Stimulated activated CD8-positive, alpha-beta memory T cell treated with anti-CD3 and anti-CD28 coated beads, Interleukin-15, amount 100 ng/mL, for 4 hours (primary cell): ENCODE data around the gene RASGRF2.
"Not testable (repeated sequence)": the region's sequence is repeated elsewhere in the genome, so short reads cannot be mapped to it uniquely, and the experiment has no call there.

ENCODE experiments used
- DNase-seq, 2 donors: peaks; one replicate each; pipeline ENCODE4 v3.0.0-alpha.2; 2020; ENCODE audit warnings: low read depth in 2 of 2

The RASGRF2 gene

GRCh38 chr5:81021486-81021885, 61.3 kb downstream of the RASGRF2 start:
- no peak for DNase-seq

GRCh38 chr5:81021951-81022687, 62.0 kb downstream of the RASGRF2 start:
- DNase-seq = no peak

- no peak for DNase-seq
Observed at GRCh38 chr5:81022688-81023084, 62.5 kb downstream of the RASGRF2 start.

DNA sequence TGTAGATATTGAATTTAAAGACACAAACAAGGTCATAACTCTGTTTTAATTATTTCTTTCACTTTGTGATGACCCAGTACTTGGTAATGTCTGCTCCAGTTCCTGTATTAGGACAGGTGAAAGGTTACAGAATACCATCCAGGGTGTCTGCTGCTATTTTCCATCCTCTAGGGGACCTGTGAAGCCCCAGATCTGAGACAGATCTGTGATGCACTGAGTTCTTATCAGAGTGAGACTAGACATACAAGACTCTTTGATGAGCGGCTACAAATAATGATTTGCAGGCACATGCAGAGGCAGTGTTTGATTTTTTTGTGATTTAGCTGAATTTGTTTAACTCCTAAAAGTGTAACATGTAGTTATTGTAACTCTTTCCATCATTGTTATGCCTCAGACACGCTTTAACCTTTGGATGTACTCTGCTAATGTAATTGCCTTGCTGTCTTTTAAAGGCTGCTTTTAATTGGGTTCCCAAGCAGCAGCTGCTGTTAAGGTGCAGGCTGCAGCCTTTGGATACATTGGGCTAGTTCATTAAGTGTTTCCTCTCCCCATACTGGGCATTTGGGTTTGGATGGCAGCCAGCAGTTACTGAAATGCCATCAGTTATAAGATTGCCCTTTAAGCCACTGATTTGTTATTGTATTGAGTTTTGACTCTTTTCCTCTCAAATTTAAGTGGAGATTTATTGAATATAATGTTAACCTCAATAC, 63.3 kb downstream of the RASGRF2 start:
- DNase-seq = no peak

DNA sequence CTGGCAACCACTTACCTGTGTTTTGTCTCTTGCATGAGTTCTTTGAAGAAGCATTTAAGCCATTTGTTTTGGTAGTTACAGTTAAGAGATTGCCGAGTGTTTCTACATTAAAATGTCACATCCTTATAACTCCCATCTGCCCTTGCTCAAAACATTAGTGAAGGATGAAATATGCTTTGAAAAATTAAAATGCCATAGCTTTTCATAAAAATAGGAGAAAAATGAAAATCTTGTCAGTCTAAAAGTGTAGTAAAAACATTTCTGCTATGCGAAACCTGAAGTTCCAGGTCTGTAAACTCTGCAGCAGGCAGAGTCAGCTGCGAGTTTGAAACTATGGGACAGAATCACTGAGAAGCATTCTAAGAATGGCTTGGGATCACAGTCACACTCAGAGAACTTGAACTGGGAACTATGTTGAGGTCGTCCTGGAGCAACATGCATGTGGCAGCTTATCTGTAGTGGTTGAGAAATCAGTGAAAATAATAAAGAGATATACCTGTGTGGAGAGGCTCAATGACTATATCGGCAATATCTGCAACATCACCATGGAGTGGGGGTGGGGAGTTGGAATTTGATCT, 67.4 kb downstream of the RASGRF2 start:
- DNase-seq = no peak

GRCh38 chr5:81028888-81029287, 68.7 kb downstream of the RASGRF2 start:
- DNase-seq = not testable (repeated sequence)

GRCh38 chr5:81029736-81030135, 69.6 kb downstream of the RASGRF2 start:
- DNase-seq = not testable (repeated sequence)

DNA sequence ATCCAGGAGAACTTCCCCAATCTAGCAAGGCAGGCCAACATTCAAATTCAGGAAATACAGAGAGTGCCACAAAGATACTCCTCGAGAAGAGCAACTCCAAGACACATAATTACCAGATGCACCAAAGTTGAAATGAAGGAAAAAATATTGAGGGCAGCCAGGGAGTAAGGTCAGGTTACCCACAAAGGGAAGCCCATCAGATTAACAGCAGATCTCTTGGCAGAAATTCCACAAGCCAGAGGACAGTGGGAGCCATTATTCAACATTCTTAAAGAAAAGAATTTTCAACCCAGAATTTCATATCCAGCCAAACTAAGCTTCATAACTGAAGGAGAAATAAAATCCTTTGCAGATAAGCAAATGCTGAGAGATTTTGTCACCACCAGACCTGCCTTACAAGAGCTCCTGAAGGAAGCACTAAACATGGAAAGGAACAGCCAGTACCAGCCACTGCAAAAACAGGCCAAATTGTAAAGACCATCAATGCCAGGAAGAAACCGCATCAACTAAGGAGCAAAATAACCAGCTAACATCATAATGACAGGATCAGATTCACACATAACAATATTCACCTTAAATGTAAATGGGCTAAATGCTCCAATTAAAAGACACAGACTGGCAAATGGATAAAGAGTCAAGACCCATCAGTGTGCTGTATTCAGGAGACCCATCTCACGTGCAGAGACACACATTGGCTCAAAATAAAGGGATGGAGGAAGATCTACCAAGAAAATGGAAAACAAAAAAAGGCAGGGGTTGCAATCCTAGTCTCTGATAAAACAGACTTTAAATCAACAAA, 70.3 kb downstream of the RASGRF2 start:
- not testable (repeated sequence) for DNase-seq

- no peak for DNase-seq
Observed at GRCh38 chr5:81035522-81035921, 75.4 kb downstream of the RASGRF2 start.

DNA sequence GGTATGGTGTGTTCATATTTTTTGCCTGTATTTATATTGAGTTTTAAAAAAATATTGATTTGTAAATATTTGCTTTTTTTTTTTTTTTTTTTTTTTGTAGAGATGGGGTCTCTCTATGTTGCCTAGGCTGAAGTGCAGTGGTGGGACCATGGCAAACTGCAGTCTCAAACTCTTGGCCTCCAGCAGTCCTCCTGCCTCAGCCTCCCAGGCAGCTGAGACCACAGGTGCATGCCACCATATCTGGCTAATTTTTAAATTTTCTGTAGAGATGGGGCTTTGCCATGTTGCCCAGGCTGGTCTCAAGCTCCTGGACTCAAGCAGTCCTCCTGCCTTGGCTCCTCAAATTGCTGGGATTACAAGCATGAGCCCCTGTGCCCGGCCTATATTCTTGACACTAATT, 78.3 kb downstream of the RASGRF2 start:
- no peak for DNase-seq

DNA sequence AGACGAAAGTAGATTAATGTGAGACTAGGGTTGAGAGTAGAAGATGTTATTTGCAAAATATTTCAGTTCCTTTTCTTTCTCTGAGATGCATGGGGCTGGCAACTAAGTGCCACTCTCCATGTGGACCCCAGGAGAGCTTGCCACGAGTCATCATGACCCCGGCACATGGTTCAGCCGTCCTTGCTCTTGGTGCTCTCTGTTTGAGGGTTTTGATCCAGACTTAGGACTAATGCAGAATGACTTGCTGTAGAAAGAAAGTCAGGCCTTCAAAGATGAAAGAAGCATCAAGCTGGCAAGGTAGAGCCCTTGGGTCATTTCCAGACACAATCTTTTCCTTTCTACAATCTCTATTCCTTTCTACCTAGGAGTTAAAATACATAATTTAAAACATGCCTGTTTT, 84.7 kb downstream of the RASGRF2 start:
- DNase-seq = no peak

GRCh38 chr5:81045389-81045807, 85.2 kb downstream of the RASGRF2 start:
- DNase-seq = no peak

DNA sequence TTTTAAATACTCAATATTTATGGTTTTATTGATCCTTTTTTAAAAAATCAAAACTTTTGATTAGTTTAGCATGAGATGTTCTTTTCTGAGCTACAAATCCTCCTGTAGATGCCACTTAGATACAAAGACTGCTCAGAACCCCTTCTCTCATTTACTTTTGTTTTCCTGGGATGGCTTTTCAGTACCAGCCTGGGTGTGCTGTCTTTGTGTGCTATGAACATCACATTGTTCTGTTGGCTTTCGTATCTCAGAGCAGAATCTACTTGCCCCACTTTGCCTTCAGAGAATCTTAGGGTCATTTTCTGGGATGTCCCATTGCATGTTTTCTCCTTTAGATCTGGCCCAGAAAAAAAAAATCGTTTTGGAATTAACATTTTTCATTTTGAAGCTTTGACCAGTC, 85.9 kb downstream of the RASGRF2 start:
- DNase-seq = no peak

DNA sequence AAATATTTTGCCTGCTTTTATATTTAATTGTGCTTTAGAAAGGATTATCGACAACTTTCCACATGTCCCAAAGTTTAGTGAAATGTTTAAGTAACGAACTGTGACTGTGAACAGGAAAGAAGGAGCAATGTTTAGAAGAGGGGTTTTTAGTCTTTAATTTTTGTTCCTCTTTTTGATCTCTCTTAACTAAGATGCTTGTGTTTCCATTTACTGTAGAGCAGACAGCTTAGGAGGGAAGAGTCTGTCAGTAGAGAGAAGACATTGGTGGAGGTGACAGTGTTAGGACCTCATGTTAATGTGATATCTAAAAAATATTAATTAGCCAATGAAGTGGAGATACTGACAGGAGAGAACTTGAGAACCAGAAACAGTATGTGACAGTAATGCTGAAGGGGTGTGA, 92.2 kb downstream of the RASGRF2 start:
- DNase-seq = no peak

DNA sequence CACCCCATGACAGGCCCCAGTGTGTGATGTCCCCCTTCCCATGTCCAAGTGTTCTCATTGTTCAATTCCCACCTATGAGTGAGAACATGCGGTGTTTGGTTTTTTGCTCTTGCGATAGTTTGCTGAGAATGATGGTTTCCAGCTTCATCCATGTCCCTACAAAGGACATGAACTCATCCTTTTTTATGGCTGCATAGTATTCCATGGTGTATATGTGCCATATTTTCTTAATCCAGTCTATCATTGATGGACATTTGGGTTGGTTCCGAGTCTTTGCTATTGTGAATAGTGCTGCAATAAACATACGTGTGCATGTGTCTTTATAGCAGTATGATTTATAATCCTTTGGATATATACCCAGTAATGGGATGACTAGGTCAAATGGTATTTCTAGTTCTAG, 93.1 kb downstream of the RASGRF2 start:
- not testable (repeated sequence) for DNase-seq

- DNase-seq = no peak
Observed at GRCh38 chr5:81058121-81058520, 98.0 kb downstream of the RASGRF2 start.

- DNase-seq = no peak
Observed at GRCh38 chr5:81065492-81065891, 105.3 kb downstream of the RASGRF2 start.

DNA sequence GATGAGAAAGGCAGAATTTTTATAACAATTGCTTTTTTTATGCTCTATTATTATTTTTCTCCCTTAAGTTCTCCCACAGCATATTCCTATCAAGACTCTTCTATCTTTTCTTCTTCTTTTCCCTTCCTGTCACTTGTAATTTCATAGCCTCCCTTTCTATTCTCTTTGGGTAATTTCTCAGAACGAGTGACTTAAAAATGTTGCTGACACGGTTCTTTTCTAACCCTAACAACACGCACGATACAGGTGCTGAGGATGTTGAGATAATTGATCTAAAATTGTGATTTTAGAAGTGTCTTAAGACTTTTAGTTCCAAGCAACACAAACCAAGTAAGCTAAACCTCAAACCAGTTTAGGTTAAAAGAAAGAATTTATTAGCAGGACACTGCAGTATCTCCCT, 105.9 kb downstream of the RASGRF2 start:
- no peak for DNase-seq

GRCh38 chr5:81067406-81067805, 107.2 kb downstream of the RASGRF2 start:
- DNase-seq = no peak

GRCh38 chr5:81068063-81068462, 107.9 kb downstream of the RASGRF2 start:
- DNase-seq = no peak

DNA sequence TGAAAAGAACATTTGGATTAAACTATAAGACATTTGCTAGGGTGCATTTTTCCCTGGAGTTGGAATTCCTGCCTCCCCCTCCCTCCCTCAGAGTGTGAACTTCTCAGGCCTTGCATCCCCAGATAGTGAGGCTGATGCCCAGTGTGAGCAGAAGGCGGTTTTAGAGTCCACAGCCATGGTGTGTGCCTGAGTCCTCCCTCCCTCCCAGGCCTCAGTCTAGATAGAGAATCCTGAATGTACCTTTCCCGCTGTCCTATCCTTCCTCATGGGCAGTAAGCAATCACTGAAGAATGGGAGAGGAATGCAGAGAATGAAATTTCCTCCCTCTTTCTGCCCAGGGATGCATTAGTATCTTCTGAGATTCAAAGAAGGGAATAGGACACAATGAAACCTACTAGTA, 108.5 kb downstream of the RASGRF2 start:
- DNase-seq = no peak

- DNase-seq = no peak
Observed at GRCh38 chr5:81069990-81070389, 109.8 kb downstream of the RASGRF2 start.
